ENCODE results near the gene ST6GALNAC2. TPM values are rescaled to one million over a fixed set of nuclear protein-coding genes. Genes with fewer than 3 reads are reported as not detected.

Gene ST6GALNAC2
- total and polyA plus RNA-seq, 2 experiments from 2014 or later, result 0.65 to 0.96 TPM

- no peak for TF ChIP-seq EZH2phosphoT487 (IDR thresholded peaks at IDR 0.05; ENCODE audit: insufficient read depth, low read depth)
- TF ChIP-seq EZH2 (IDR thresholded peaks at IDR 0.05; ENCODE audit: insufficient read depth, poor library complexity, severe bottlenecking), result no peak
- Histone ChIP-seq H3K9me2 (ENCODE audit: insufficient read depth) (no peaks in the 10 kb centered on the region), H3F3A (ENCODE audit: insufficient read depth) (peaks cover 13% of the 10 kb centered on the region; the same call in 1 of the 2 replicates), H3K9me3 (ENCODE audit: low read depth) (no peaks in the 10 kb centered on the region), H3K4me1 (ENCODE audit: insufficient read depth) (peaks cover 11% of the 10 kb centered on the region; the same call in 1 of the 2 replicates), H4K20me1 (ENCODE audit: insufficient read depth) (no peaks in the 10 kb centered on the region), H3K27me3 (replicated peaks; ENCODE audit: insufficient read depth) (no peaks in the 10 kb centered on the region), H3K36me3 (ENCODE audit: low read depth) (no peaks in the 10 kb centered on the region), H3K9ac (no peak overlapping the region), H2AFZ (no peak overlapping the region), H3K27ac (no peak overlapping the region), H3K79me2 (ENCODE audit: insufficient read depth) (no peaks in the 10 kb centered on the region), H3K4me3 (no peak overlapping the region), H3K4me2 (ENCODE audit: unreplicated experiment) (no peak overlapping the region)
- in situ Hi-C loops (cut with MboI), result no loop called here
- WGBS, 2 experiments (ENCODE audit: low coverage in 1 of 2, low lambda C conversion rate in 2 of 2, missing lambda C conversion rate in 2 of 2), result 74 to 82% methylated on average over 6 of the region's 6 CpGs
- no peak for DNase-seq
Measured at GRCh38 chr17:76543482-76543825, 42.2 kb downstream of the ST6GALNAC2 start.

- Histone ChIP-seq H2AFZ (no peak overlapping the region), H3K4me1 (ENCODE audit: insufficient read depth) (peaks cover 11% of the 10 kb centered on the region; the same call in 1 of the 2 replicates), H3K36me3 (ENCODE audit: low read depth) (no peaks in the 10 kb centered on the region), H3K4me3 (no peak overlapping the region), H4K20me1 (ENCODE audit: insufficient read depth) (no peaks in the 10 kb centered on the region), H3K9me3 (ENCODE audit: low read depth) (no peaks in the 10 kb centered on the region), H3F3A (ENCODE audit: insufficient read depth) (peaks cover 8% of the 10 kb centered on the region; the same call in 1 of the 2 replicates), H3K27ac (no peak overlapping the region), H3K27me3 (replicated peaks; ENCODE audit: insufficient read depth) (no peaks in the 10 kb centered on the region), H3K4me2 (ENCODE audit: unreplicated experiment) (no peak overlapping the region), H3K9ac (no peak overlapping the region), H3K9me2 (ENCODE audit: insufficient read depth) (no peaks in the 10 kb centered on the region), H3K79me2 (ENCODE audit: insufficient read depth) (no peaks in the 10 kb centered on the region)
- 82 to 88% methylated on average over 8 of the region's 8 CpGs for WGBS, 2 experiments (ENCODE audit: low coverage in 1 of 2, low lambda C conversion rate in 2 of 2, missing lambda C conversion rate in 2 of 2)
- no peak for DNase-seq
- TF ChIP-seq EZH2 (IDR thresholded peaks at IDR 0.05; ENCODE audit: insufficient read depth, poor library complexity, severe bottlenecking) (no peak), EZH2phosphoT487 (IDR thresholded peaks at IDR 0.05; ENCODE audit: insufficient read depth, low read depth) (no peak)
- in situ Hi-C loops (cut with MboI), result no loop called here
Measured at GRCh38 chr17:76542984-76543383, 42.7 kb downstream of the ST6GALNAC2 start.

- no peak overlapping the region for H3K9ac ChIP-seq
- in situ Hi-C loops (cut with MboI), result no loop called here
- no peaks in the 10 kb centered on the region for H3K79me2 ChIP-seq (ENCODE audit: insufficient read depth)
- H3K4me3 ChIP-seq, result no peak overlapping the region
- DNase-seq, result no peak
- 0 out of 2 replicates have a peak, but pooled peaks cover 4% of the 10 kb centered on the region for H3F3A ChIP-seq (ENCODE audit: insufficient read depth)
- no peaks in the 10 kb centered on the region for H3K36me3 ChIP-seq (ENCODE audit: low read depth)
- no peaks in the 10 kb centered on the region for H3K27me3 ChIP-seq (replicated peaks; ENCODE audit: insufficient read depth)
- no peak overlapping the region for H3K27ac ChIP-seq
- no peaks in the 10 kb centered on the region for H3K9me2 ChIP-seq (ENCODE audit: insufficient read depth)
- H2AFZ ChIP-seq, result no peak overlapping the region
- H4K20me1 ChIP-seq (ENCODE audit: insufficient read depth), result no peaks in the 10 kb centered on the region
- WGBS, 2 experiments (ENCODE audit: low coverage in 1 of 2, low lambda C conversion rate in 2 of 2, missing lambda C conversion rate in 2 of 2), result 84 to 85% methylated on average over 10 of the region's 10 CpGs
- H3K9me3 ChIP-seq (ENCODE audit: low read depth), result no peaks in the 10 kb centered on the region
- TF ChIP-seq EZH2phosphoT487 (IDR thresholded peaks at IDR 0.05; ENCODE audit: insufficient read depth, low read depth) (no peak), EZH2 (IDR thresholded peaks at IDR 0.05; ENCODE audit: insufficient read depth, poor library complexity, severe bottlenecking) (no peak)
- H3K4me1 ChIP-seq (ENCODE audit: insufficient read depth), result peaks cover 11% of the 10 kb centered on the region; the same call in 1 of the 2 replicates
- no peak overlapping the region for H3K4me2 ChIP-seq (ENCODE audit: unreplicated experiment)
Measured at GRCh38 chr17:76542566-76542971, 43.1 kb downstream of the ST6GALNAC2 start.

- no peak for DNase-seq
- Histone ChIP-seq H3K79me2 (ENCODE audit: insufficient read depth) (no peaks in the 10 kb centered on the region), H3K9ac (no peak overlapping the region), H3K9me3 (ENCODE audit: low read depth) (no peaks in the 10 kb centered on the region), H3K4me3 (no peak overlapping the region), H3K9me2 (ENCODE audit: insufficient read depth) (no peaks in the 10 kb centered on the region), H2AFZ (no peak overlapping the region), H3K4me2 (ENCODE audit: unreplicated experiment) (no peak overlapping the region), H3K27ac (no peak overlapping the region), H3F3A (ENCODE audit: insufficient read depth) (0 out of 2 replicates have a peak, but pooled peaks cover 2% of the 10 kb centered on the region), H4K20me1 (ENCODE audit: insufficient read depth) (no peaks in the 10 kb centered on the region), H3K36me3 (ENCODE audit: low read depth) (no peaks in the 10 kb centered on the region), H3K4me1 (ENCODE audit: insufficient read depth) (peaks cover 7% of the 10 kb centered on the region; the same call in 1 of the 2 replicates), H3K27me3 (replicated peaks; ENCODE audit: insufficient read depth) (no peaks in the 10 kb centered on the region)
- no peak for TF ChIP-seq EZH2phosphoT487 (IDR thresholded peaks at IDR 0.05; ENCODE audit: insufficient read depth, low read depth)
- no peak for TF ChIP-seq EZH2 (IDR thresholded peaks at IDR 0.05; ENCODE audit: insufficient read depth, poor library complexity, severe bottlenecking)
- in situ Hi-C loops (cut with MboI), result no loop called here
- 84 to 90% methylated on average over 10 of the region's 10 CpGs for WGBS, 2 experiments (ENCODE audit: low coverage in 1 of 2, low lambda C conversion rate in 2 of 2, missing lambda C conversion rate in 2 of 2)
Measured at GRCh38 chr17:76541739-76542454, 43.8 kb downstream of the ST6GALNAC2 start.
